Measurements from ENCODE around the gene CCND2. TPM values are rescaled to one million over a fixed set of nuclear protein-coding genes. Genes with fewer than 3 reads are reported as not detected.

The CCND2 gene
- total RNA-seq, 2 experiments from 2014 or later: 159 to 163 TPM

- POLR2A ChIA-PET: interaction anchor here (1.1 to 2.0 kb wide), 4 partner anchors 13 to 20 kb away, joined by 3 to 5 read pairs (median 4); partner anchors contain the start of gene CCND2
- Histone ChIP-seq H3K9me3 (ENCODE audit: control insufficient read depth in 1 of 2, insufficient read depth in 1 of 2, low read length in 2 of 2) (no peaks in the 10 kb centered on the region), H3K4me1 (ENCODE audit: insufficient read depth, low read length) (peaks cover 93% of the 10 kb centered on the region), H3K27me3 (ENCODE audit: control insufficient read depth in 1 of 2, insufficient read depth in 2 of 2, low read length in 2 of 2) (no peaks in the 10 kb centered on the region), H3K27ac (ENCODE audit: low read depth in 1 of 2, low read length in 2 of 2) (no peak overlapping the region), H3K4me3 (ENCODE audit: low read length) (no peak overlapping the region), H3K36me3 (ENCODE audit: insufficient read depth, low read length) (peaks cover 99% of the 10 kb centered on the region)
- intact Hi-C loops (cut with DNase I, micrococcal nuclease): no loop called here
- TF ChIP-seq CTCF (IDR thresholded peaks at IDR 0.05): no peak
- no peaks in the 10 kb centered on the region for H3K27me3 Mint-ChIP-seq
- DNase-seq (peak in 1 of 14 experiments; percentile 30), ATAC-seq (ENCODE audit: poor library complexity) (no peak)
- peaks cover 100% of the 10 kb centered on the region for H3K36me3 Mint-ChIP-seq (ENCODE audit: low read depth)
- no peaks in the 10 kb centered on the region for H3K9me3 Mint-ChIP-seq
- peak overlapping the region; percentile 61 for H3K27ac Mint-ChIP-seq
- CTCF ChIA-PET: interaction anchor here (0.5 to 1.0 kb wide), 2 partner anchors 19 to 403 kb away, joined by 3 read pairs; no protein-coding TSS in a partner anchor
- H3K4me3 Mint-ChIP-seq: no peak overlapping the region
- peaks cover 93% of the 10 kb centered on the region for H3K4me1 Mint-ChIP-seq (ENCODE audit: low read depth)
Observed at GRCh38 chr12:4288296-4289131, 15.0 kb downstream of the CCND2 start.

GRCh38 chr12:4289231-4289878 is 15.8 kb downstream of the CCND2 start:
- H3K36me3 Mint-ChIP-seq (ENCODE audit: low read depth): peaks cover 100% of the 10 kb centered on the region
- no peak overlapping the region for H3K4me3 Mint-ChIP-seq
- H3K9me3 Mint-ChIP-seq: no peaks in the 10 kb centered on the region
- intact Hi-C loops (cut with DNase I, micrococcal nuclease): no loop called here
- H3K27me3 Mint-ChIP-seq: no peaks in the 10 kb centered on the region
- ChIA-PET CTCF (interaction anchor here (1.6 kb wide), 1 partner anchor 13 kb away, joined by 4 read pairs; no protein-coding TSS in a partner anchor), POLR2A (interaction anchor here (1.1 to 2.0 kb wide), 4 partner anchors 14 to 21 kb away, joined by 3 to 5 read pairs (median 4); partner anchors contain the start of gene CCND2)
- Histone ChIP-seq H3K27me3 (ENCODE audit: control insufficient read depth in 1 of 2, insufficient read depth in 2 of 2, low read length in 2 of 2) (no peaks in the 10 kb centered on the region), H3K4me1 (ENCODE audit: insufficient read depth, low read length) (peaks cover 93% of the 10 kb centered on the region), H3K27ac (ENCODE audit: low read depth in 1 of 2, low read length in 2 of 2) (no peak overlapping the region), H3K4me3 (ENCODE audit: low read length) (no peak overlapping the region), H3K36me3 (ENCODE audit: insufficient read depth, low read length) (peaks cover 99% of the 10 kb centered on the region), H3K9me3 (ENCODE audit: control insufficient read depth in 1 of 2, insufficient read depth in 1 of 2, low read length in 2 of 2) (no peaks in the 10 kb centered on the region)
- ATAC-seq (ENCODE audit: poor library complexity) (no peak), DNase-seq (peak in 2 of 14 experiments; percentile 35 to 36)
- peak overlapping the region; percentile 61 for H3K27ac Mint-ChIP-seq
- TF ChIP-seq CTCF (IDR thresholded peaks at IDR 0.05): no peak
- H3K4me1 Mint-ChIP-seq (ENCODE audit: low read depth): peaks cover 93% of the 10 kb centered on the region

GRCh38 chr12:4289998-4290790 is 16.6 kb downstream of the CCND2 start:
- Histone ChIP-seq H3K9me3 (ENCODE audit: control insufficient read depth in 1 of 2, insufficient read depth in 1 of 2, low read length in 2 of 2) (no peaks in the 10 kb centered on the region), H3K4me3 (ENCODE audit: low read length) (no peak overlapping the region), H3K27me3 (ENCODE audit: control insufficient read depth in 1 of 2, insufficient read depth in 2 of 2, low read length in 2 of 2) (no peaks in the 10 kb centered on the region), H3K36me3 (ENCODE audit: insufficient read depth, low read length) (peaks cover 100% of the 10 kb centered on the region), H3K27ac (ENCODE audit: low read depth in 1 of 2, low read length in 2 of 2) (peak overlapping the region in 1 of 2 donors; percentile 23), H3K4me1 (ENCODE audit: insufficient read depth, low read length) (peaks cover 93% of the 10 kb centered on the region)
- Mint-ChIP-seq H3K36me3 (ENCODE audit: low read depth) (peaks cover 100% of the 10 kb centered on the region), H3K9me3 (no peaks in the 10 kb centered on the region), H3K27ac (peak overlapping the region; percentile 87), H3K27me3 (no peaks in the 10 kb centered on the region), H3K4me1 (ENCODE audit: low read depth) (peaks cover 93% of the 10 kb centered on the region), H3K4me3 (peak overlapping the region; percentile 23)
- DNase-seq (no peak), ATAC-seq (ENCODE audit: poor library complexity) (no peak)
- no peak for TF ChIP-seq CTCF (IDR thresholded peaks at IDR 0.05)
- CTCF ChIA-PET: interaction anchor here (1.6 kb wide), 1 partner anchor 13 kb away, joined by 4 read pairs; no protein-coding TSS in a partner anchor
- POLR2A ChIA-PET: interaction anchor here (1.2 to 2.0 kb wide), 3 partner anchors 15 to 21 kb away, joined by 3 to 5 read pairs (median 4); partner anchors contain the start of gene CCND2
- intact Hi-C loops (cut with DNase I, micrococcal nuclease): no loop called here

Measured in CD4-positive, alpha-beta T cell (primary cell).